Esophagus squamous epithelium (tissue), 4 donors: ENCODE measurements around the gene TEKTIP1.

Experiments
- POLR2A ChIP-seq, 4 donors: fragments of 450-650 bp; IDR thresholded peaks; one replicate each; pipeline ENCODE4 v1.6.1; 2017; ENCODE audit warnings: antibody characterized with exemption in 4 of 4, mild to moderate bottlenecking in 4 of 4, moderate library complexity in 3 of 4
- TF ChIP-seq, protein P1 (sequence below), 6 experiments: fragments of 450-650 bp in 4 of 6; fragments of 200-600 bp in 2 of 6; sonication (generic) in 2 of 6; IDR thresholded peaks; one replicate each; pipeline ENCODE4 v1.5.1; 2016 to 2019; ENCODE audit warnings: antibody characterized with exemption in 6 of 6, mild to moderate bottlenecking in 4 of 6, moderate library complexity in 4 of 6

DNA sequence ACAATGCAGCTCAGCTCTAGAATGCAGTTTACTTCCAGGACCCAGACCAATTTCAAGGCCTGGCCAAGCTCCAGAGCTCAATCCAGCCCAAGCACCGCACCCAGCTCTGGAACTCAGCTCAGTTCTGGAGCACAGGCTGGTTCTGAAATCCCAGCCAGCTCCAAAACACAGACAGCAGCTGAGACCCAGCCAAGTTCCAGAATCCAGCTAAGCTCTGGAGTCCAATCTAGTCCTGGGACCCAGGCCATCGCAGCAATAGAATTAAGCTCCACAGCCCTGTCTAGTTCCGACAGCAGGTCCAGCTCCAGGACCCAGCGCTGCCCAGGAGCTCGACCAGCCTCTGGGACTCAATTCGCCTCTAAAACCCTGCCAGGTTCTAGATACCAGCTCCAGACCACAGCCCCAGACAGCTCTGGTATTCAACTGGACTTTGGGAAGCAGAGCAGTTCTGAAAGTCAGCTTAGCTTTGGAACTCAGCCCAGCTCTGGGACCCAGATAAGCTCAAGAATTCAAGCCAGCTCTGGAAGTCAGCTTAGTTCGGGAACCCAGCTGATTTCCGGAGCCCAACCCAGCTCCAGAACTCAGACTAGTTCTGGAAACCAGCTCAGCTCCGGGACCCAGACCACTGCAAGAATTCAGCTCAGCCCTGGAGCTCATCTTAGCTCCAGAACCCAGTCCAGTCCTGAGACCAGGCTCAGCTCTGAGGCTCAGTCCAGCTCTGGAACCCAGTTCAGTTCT lies 53.1 kb downstream of the TEKTIP1 start:
- TF ChIP-seq, protein P1, sequence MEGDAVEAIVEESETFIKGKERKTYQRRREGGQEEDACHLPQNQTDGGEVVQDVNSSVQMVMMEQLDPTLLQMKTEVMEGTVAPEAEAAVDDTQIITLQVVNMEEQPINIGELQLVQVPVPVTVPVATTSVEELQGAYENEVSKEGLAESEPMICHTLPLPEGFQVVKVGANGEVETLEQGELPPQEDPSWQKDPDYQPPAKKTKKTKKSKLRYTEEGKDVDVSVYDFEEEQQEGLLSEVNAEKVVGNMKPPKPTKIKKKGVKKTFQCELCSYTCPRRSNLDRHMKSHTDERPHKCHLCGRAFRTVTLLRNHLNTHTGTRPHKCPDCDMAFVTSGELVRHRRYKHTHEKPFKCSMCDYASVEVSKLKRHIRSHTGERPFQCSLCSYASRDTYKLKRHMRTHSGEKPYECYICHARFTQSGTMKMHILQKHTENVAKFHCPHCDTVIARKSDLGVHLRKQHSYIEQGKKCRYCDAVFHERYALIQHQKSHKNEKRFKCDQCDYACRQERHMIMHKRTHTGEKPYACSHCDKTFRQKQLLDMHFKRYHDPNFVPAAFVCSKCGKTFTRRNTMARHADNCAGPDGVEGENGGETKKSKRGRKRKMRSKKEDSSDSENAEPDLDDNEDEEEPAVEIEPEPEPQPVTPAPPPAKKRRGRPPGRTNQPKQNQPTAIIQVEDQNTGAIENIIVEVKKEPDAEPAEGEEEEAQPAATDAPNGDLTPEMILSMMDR (IDR thresholded peaks at IDR 0.05) = no peak
- TF ChIP-seq POLR2A (IDR thresholded peaks at IDR 0.05) = no peak
